GM13977 (cell line): ENCODE measurements around the gene HTD2.

Source experiments
- DNase-seq: peaks from one replicate; pipeline ENCODE4 v3.0.0; 2012; ENCODE audit warnings: low spot score
- CTCF ChIP-seq: IDR thresholded peaks from 2 replicates; pipeline ENCODE4 v1.5.1; 2012; ENCODE audit warnings: mild to moderate bottlenecking, control low read depth; ENCODE audit not compliant: insufficient read depth; ENCODE audit errors: extremely low read depth, missing control alignments
- in situ Hi-C: fragments of 300-500 bp; cut with MboI; formaldehyde crosslinking; loops from one replicate; pipeline ENCODE4 v1.12.0; 2022; ENCODE audit warnings: low sequenced_read_pairs, low pct_unique_long_range_greater_than_20kb, mixed read lengths, inconsistent platforms; ENCODE audit not compliant: unreplicated experiment

HTD2 gene

GRCh38 chr3:58324391-58325390 is 18.4 kb downstream of the HTD2 start:
- no peak for TF ChIP-seq CTCF
- in situ Hi-C loops, result loop anchor here (5.0 to 25.0 kb wide), 3 partner anchors 208 to 313 kb away; partner anchors contain the start of gene FLNB
- DNase-seq, result no peak

DNA sequence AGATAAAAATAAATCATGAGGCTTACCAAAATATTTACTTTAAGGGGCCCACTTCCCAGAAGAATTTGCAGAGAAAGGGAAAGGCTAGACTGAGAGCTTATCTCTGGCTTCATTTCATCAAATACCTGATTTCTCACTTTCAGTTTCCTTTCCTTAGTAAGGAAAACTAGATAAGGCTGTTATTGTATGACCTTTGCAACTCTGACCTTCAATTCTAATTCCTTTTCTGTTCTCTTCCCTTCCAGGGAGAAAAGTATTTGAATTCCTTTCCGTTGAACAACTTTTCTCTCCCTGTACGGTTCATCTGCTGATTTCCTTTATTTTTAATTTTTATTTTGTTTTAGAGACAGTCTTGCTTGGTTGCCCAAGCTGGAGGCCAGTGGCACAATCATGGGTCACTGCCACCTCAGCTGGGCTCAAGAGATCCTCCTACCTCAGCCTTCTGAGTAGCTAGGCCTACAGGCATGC is 19.2 kb downstream of the HTD2 start:
- in situ Hi-C loops, result no loop called here
- DNase-seq, result no peak
- no peak for TF ChIP-seq CTCF

- no peak for TF ChIP-seq CTCF
- no peak for DNase-seq
- in situ Hi-C loops, result no loop called here
Observed at GRCh38 chr3:58326267-58326900, 20.1 kb downstream of the HTD2 start.

- no peak for DNase-seq
- in situ Hi-C loops, result no loop called here
- no peak for TF ChIP-seq CTCF
Observed at GRCh38 chr3:58329150-58329921, 23.0 kb downstream of the HTD2 start.

DNA sequence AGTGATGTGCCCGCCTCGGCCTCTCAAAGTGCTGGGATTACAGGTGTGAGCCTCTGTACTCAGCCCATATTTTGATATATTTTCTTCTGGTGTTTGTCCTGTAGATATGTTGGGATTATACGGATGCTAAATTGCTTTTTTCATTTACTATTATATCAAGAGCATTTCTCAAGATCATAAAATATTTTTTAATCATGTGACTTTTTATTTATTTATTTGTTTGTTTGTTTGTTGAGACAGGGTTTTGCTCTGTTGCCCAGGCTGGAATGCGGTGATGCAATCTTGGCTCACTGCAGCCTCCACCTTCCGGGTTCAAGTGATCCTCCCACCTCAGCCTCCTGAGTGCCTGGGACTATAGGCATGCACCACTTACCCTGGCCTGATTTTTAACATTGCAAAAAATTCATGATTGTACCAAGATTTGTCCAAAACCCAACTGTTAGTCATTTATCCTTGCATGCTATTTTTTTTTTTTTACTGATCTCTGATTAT is 23.6 kb downstream of the HTD2 start:
- in situ Hi-C loops, result loop anchor here (10.0 kb wide), 1 partner anchor 85 kb away; no protein-coding TSS in a partner anchor
- no peak for DNase-seq
- no peak for TF ChIP-seq CTCF
